Mucosa of stomach (tissue), 1 donor: ENCODE data around the gene STIM1.

Source experiments
- H3K27me3 ChIP-seq: one replicate; pipeline ENCODE4 v1.7.0; 2013; ENCODE audit warnings: mild to moderate bottlenecking, low read length; ENCODE audit not compliant: control insufficient read depth, insufficient read depth
- H3K36me3 ChIP-seq: one replicate; pipeline ENCODE4 v1.7.0; 2013; ENCODE audit warnings: low read length; ENCODE audit not compliant: control insufficient read depth, insufficient read depth
- H3K4me1 ChIP-seq: one replicate; pipeline ENCODE4 v1.7.0; 2013; ENCODE audit warnings: mild to moderate bottlenecking, low read length; ENCODE audit not compliant: control insufficient read depth, insufficient read depth
- H3K4me3 ChIP-seq: one replicate; pipeline ENCODE4 v1.7.0; 2013; ENCODE audit warnings: low read length
- H3K9ac ChIP-seq: one replicate; pipeline ENCODE4 v1.7.0; 2013; ENCODE audit warnings: mild to moderate bottlenecking, low read length, moderate library complexity
- H3K9me3 ChIP-seq: one replicate; pipeline ENCODE4 v1.7.0; 2013; ENCODE audit warnings: mild to moderate bottlenecking, low read length, moderate library complexity; ENCODE audit not compliant: control insufficient read depth
- donor health status: Pancreatic carcinoma.

STIM1 gene

DNA sequence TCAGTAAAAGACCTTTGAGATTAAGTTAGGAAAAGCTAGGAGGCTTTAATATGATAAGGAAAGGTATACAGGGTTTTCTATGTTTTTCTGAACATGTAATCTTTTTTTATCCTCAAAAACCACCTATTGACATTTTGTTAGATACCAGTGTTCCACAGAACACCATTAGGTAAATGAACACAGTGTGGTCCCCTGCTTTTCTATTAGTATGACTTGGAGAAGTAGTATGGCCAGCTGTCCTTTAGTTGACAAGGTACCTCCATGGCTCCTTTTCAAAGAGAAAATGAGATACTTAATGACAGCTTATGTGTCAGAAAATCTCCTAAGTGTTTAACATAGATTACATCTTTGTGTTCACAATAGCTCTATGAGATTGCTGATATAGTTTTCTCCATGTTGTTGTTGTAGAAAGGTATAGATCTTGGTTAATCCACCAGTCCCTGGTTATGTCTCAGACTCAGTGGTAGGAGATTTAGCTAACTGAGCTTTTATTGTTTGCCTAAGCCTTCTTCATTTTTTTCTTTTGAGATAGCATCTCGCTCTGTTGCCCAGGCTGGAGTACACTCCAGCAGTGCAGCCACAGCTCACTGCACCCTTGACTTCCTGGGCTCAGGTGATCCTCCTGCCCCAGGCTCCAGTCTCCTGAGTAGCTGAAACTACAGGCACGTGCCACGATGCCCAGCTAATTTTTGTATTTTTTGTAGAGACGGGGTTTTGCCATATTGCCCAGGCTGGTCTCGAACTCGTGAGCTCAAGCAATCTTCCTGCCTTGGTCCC is 46.0 kb downstream of the STIM1 start:
- H3K9me3 ChIP-seq, result no peaks in the 10 kb centered on the region
- no peak overlapping the region for H3K9ac ChIP-seq
- H3K4me1 ChIP-seq, result peaks cover 30% of the 10 kb centered on the region
- no peaks in the 10 kb centered on the region for H3K27me3 ChIP-seq
- H3K4me3 ChIP-seq, result no peak overlapping the region
- no peaks in the 10 kb centered on the region for H3K36me3 ChIP-seq

DNA sequence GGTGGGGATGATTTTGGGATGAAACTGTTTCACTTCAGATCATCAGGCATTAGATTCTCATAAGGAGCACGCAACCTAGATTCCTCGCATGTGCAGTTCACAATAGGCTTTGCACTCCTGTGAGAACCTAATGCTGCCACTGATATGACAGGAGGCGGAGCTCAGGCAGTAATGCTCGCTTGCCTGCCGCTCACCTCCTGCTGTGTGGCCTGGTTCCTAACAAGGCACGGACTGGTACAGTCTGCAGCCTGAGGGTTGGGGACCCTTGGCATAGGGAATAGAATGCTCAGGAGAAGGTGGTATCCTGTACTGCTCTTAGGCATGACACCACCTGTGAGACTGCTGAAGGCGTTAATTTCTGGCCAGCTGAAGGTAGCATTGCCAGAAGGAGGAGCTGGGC is 47.0 kb downstream of the STIM1 start:
- Histone ChIP-seq H3K9me3 (no peaks in the 10 kb centered on the region), H3K4me1 (peaks cover 30% of the 10 kb centered on the region), H3K4me3 (no peak overlapping the region), H3K27me3 (no peaks in the 10 kb centered on the region), H3K9ac (no peak overlapping the region), H3K36me3 (no peaks in the 10 kb centered on the region)

DNA sequence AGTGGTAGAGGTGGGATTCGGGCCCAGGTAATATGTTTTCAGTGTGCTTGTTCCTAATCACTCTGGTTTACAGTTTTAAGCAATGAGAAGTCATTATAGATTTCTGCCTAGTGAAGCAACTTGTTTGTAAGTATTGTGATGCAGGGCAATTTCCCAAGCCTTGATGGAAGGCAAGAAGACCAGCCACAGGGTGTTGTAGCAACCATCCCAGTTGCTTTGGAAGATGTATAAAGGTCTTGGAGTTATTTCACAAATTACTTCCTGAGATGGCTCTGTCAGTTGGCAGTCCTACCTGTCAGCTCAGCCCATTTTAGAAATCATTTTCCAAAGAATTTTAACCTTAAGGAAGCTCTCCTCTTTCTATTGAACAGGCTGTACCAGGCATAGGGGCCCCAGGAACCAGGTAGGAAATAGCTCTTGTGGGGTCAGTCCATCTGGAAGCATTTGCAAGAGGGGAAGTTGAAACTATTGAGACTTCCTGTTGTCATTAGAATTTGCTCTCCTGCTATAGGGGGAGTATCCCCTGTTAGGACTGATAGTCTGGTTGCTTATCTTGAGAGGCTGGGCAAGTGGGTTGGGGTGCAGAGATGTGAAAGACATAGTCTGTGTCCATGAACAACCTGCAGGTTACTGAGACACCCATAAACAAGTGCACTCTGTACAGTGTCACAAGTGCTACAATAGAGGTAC is 47.9 kb downstream of the STIM1 start:
- Histone ChIP-seq H3K36me3 (no peaks in the 10 kb centered on the region), H3K27me3 (no peaks in the 10 kb centered on the region), H3K4me3 (no peak overlapping the region), H3K9ac (no peak overlapping the region), H3K9me3 (no peaks in the 10 kb centered on the region), H3K4me1 (peaks cover 30% of the 10 kb centered on the region)

DNA sequence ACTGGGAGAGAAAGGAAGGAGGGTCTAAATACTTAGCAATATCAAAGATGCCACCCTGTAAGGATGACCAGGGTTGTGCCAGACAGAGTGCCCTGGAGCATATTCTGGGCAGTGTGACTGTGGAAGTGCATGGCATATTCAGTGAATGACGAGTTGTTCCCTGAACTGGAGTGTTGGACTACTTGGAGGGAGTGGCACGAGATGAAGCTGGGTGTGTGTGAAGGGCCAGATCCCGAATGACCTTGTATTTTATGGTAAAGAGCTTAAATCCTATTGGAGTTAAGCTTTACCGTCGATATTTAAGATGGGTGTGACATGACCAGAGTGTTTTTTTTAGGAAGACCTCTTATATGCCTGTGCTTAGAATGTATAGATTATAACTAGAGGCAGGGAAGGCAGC is 48.8 kb downstream of the STIM1 start:
- H3K4me1 ChIP-seq, result peaks cover 30% of the 10 kb centered on the region
- no peaks in the 10 kb centered on the region for H3K9me3 ChIP-seq
- no peak overlapping the region for H3K9ac ChIP-seq
- H3K27me3 ChIP-seq, result no peaks in the 10 kb centered on the region
- no peak overlapping the region for H3K4me3 ChIP-seq
- no peaks in the 10 kb centered on the region for H3K36me3 ChIP-seq

DNA sequence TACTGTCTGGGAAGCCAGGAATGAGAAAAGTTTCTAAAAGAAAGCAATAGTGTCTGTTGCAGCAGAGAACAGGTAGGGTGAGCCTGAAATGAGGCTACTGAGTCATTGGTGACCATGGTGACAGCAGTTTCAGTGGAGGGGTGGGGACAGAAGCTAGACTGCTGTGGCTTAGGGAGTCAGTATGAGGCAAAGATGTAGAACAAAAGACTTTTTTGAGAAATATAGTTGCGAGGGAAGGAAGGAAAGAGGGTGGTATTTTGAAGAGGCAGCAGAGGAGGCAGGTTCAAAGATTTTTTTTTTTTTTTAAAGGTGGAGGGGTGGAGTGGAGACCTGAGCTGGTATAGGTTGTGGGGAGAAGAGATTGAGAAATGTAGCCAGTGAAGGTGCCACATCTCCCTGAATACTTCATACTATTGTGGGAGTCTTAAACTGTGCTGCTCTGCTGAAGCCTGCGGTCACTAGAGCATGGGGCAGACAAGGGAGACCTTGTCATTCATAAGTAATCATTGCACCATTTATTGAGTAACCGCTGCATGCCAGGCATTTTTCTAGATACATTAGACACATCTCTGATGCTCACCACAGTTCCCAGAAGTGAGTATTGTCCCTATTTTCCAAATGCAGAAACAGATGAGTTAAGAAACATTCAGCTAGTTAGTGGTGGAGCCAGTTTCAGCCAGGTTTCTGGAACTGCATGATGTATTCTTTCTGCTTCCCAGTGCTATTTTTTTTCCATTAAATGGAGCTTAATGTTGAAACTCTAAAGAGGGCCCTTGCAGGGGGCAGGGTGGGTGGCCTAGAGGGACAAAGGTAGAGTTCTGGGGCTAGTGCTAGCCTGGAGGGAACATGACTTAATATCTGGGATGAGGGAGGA is 49.9 kb downstream of the STIM1 start:
- peaks cover 30% of the 10 kb centered on the region for H3K4me1 ChIP-seq

DNA sequence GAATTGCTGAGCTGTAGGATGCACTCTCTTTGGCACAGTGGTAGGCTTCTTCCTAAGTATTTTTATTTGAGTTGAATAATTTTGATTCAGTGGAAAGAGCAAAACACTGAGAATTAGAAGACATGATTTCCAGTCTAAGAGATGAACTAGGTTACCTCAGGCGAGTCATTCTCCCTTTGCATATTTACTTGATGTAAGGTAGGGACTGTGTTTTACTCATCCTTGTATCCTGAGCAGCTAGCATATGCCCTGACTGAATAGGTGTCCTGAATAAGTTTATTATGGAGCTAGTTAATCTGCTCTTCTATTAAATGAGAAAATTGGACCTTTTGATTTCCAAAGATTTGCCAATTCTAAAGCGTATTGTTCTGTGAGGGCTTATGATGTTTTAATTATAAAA is 50.7 kb downstream of the STIM1 start:
- no peak overlapping the region for H3K9ac ChIP-seq
- H3K4me1 ChIP-seq, result peaks cover 30% of the 10 kb centered on the region
- no peaks in the 10 kb centered on the region for H3K36me3 ChIP-seq
- no peaks in the 10 kb centered on the region for H3K9me3 ChIP-seq
- H3K27me3 ChIP-seq, result no peaks in the 10 kb centered on the region
- no peak overlapping the region for H3K4me3 ChIP-seq

More for the DNA sequence above, 49.9 kb downstream of the STIM1 start:
- Histone ChIP-seq H3K36me3 (no peaks in the 10 kb centered on the region), H3K27me3 (no peaks in the 10 kb centered on the region), H3K9ac (no peak overlapping the region), H3K9me3 (no peaks in the 10 kb centered on the region), H3K4me3 (no peak overlapping the region)

DNA sequence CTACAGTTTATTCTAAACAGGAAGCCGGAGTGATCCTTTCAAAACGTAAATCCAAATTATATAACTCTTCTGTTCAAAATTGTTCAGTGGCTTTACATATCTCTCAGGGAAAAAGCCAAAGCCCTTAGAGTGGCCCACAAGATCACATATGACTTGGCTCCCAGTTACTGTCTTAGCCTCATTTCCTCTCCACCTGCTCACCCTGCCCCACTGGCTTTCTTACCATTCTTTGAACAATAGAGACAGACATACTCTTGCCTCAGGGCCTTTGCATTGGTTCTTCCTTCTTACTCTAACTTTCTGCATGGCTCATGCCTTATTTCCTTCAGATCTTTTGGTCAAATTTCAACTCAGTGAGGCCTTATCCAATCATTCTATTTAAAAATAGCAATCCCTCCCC is 52.1 kb downstream of the STIM1 start:
- peaks cover 24% of the 10 kb centered on the region for H3K4me1 ChIP-seq
- H3K9ac ChIP-seq, result no peak overlapping the region
- H3K27me3 ChIP-seq, result no peaks in the 10 kb centered on the region

DNA sequence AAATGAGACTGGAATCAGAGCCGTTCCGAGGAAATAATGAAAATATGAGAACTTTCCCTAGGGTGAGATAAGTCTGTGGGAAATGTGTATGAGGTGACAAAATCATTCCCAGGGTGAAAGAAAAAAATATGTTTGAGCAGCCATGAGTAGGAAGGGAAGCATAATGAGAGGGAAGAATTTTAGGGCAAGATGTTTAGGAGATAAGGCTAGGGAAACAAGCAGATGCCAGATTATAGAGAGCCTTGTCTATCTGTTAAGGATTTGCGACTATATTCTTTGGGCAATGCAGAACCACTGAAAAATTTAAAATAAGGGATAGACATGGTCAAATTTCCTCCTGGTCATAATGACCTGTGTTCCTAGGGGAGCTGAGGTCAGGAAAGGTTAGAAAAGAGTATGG is 54.4 kb downstream of the STIM1 start:
- H3K4me3 ChIP-seq, result no peak overlapping the region
- no peaks in the 10 kb centered on the region for H3K9me3 ChIP-seq
- H3K4me1 ChIP-seq, result peaks cover 13% of the 10 kb centered on the region
- H3K9ac ChIP-seq, result no peak overlapping the region
- H3K36me3 ChIP-seq, result no peaks in the 10 kb centered on the region
- H3K27me3 ChIP-seq, result no peaks in the 10 kb centered on the region

More for the DNA sequence above, 52.1 kb downstream of the STIM1 start:
- Histone ChIP-seq H3K9me3 (no peaks in the 10 kb centered on the region), H3K36me3 (no peaks in the 10 kb centered on the region), H3K4me3 (no peak overlapping the region)

DNA sequence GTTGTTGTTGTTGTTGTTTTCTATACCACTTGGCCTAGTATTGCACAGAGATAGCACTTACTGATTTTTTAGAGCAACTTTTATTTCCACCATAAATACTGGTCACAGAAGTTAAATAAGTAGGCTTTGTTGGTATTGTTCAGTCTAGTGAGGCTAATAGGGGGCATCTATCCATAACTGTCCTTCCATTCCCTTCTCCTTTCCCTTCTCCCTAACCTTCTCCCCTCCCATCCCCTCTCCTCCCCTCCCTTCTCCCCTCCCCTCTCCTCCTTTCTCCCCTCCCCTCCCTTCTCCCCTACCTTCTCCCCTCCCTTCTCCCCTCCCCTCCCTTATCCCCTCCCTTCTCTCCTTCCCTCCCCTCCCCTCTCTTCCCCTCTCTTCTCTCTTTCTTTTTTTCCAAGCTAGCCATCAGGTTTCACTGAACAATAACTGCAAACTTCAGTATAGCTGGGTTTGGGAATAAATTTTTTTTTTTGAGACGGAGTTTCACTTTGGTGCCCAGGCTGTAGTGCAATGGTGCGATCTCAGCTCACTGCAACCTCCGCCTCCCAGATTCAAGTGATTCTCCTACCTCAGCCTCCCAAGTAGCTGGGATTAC is 56.5 kb downstream of the STIM1 start:
- no peak overlapping the region for H3K9ac ChIP-seq
- no peaks in the 10 kb centered on the region for H3K27me3 ChIP-seq
- no peaks in the 10 kb centered on the region for H3K9me3 ChIP-seq
- no peaks in the 10 kb centered on the region for H3K36me3 ChIP-seq
- H3K4me1 ChIP-seq, result peaks cover 13% of the 10 kb centered on the region
- H3K4me3 ChIP-seq, result no peak overlapping the region

DNA sequence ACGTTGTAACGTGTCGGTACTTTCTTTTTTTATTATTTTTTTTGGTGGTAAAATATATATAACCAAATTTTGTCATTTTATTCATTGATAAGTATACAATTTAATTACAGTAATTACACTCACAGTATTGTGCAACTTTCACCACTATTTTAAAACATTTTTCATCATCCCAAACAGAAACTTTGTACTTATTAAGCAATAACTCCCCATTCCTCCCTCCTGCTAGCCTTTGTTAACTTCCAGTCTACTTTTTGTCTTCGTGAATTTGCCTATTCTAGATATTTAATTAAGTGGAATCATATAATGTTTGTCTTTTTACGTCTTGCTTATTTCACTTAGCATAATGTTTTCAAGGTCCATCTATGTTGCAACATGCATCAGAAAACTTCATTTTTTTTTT is 58.5 kb downstream of the STIM1 start:
- Histone ChIP-seq H3K9me3 (no peaks in the 10 kb centered on the region), H3K4me3 (no peak overlapping the region), H3K9ac (no peak overlapping the region), H3K27me3 (no peaks in the 10 kb centered on the region), H3K36me3 (no peaks in the 10 kb centered on the region), H3K4me1 (peaks cover 14% of the 10 kb centered on the region)

DNA sequence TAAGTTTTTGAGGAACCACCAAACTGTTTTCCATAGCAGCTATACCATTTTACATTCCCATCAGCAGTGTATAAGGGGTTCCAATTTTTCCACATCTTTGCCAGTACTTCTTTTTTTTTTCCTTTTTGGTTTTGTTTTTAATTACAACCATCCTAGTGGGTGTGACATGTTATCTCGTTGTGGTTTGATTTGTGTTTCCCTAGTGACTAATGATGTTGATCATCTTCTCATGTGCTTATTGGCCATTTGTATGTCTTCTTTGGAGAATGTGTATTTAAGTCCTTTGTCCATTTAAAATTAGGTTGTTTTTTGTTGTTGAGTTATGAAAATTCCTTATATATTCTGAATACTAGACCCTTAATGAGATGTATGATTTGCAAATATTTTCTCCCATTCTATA is 59.3 kb downstream of the STIM1 start:
- no peaks in the 10 kb centered on the region for H3K27me3 ChIP-seq
- no peaks in the 10 kb centered on the region for H3K9me3 ChIP-seq
- H3K9ac ChIP-seq, result no peak overlapping the region
- no peaks in the 10 kb centered on the region for H3K36me3 ChIP-seq
- no peak overlapping the region for H3K4me3 ChIP-seq
- H3K4me1 ChIP-seq, result peaks cover 19% of the 10 kb centered on the region
